CD14-positive monocyte (primary cell): ENCODE results near the gene PPFIA1. TPM values are rescaled to one million over a fixed set of nuclear protein-coding genes. Genes with fewer than 3 reads are reported as not detected.

Source experiments
- DNase-seq, 3 donors: peaks; one replicate each; pipeline ENCODE4 v3.0.0-alpha.2; 2011 to 2022
- H2AFZ ChIP-seq: 2 replicates; pipeline ENCODE4 v1.6.0; 2012; ENCODE audit warnings: mild to moderate bottlenecking, low read depth, low read length, inconsistent platforms; ENCODE audit not compliant: insufficient read depth, poor library complexity, severe bottlenecking
- H3K27ac ChIP-seq, 2 donors: 1 replicate in 1 of 2; 2 replicates in 1 of 2; pipeline ENCODE4 v1.5.1; 2012 to 2013; ENCODE audit warnings: low read length in 2 of 2, control low read depth in 1 of 2, inconsistent platforms in 1 of 2, low read depth in 1 of 2, mild to moderate bottlenecking in 1 of 2
- H3K27me3 ChIP-seq, 2 donors: one replicate each; pipeline versions ENCODE4 v1.6.0 to v1.6.1; 2011 to 2013; ENCODE audit warnings: low read length in 2 of 2; ENCODE audit not compliant: control insufficient read depth in 2 of 2, insufficient read depth in 2 of 2
- H3K36me3 ChIP-seq, 2 donors: replicated peaks in 1 of 2; 1 replicate in 1 of 2; 2 replicates in 1 of 2; pipeline versions ENCODE4 v1.5.1 to v1.6.1; 2012 to 2013; ENCODE audit warnings: low read length in 2 of 2, control low read depth in 1 of 2, inconsistent platforms in 1 of 2, mild to moderate bottlenecking in 1 of 2; ENCODE audit not compliant: insufficient read depth in 2 of 2, control insufficient read depth in 1 of 2
- H3K4me1 ChIP-seq, 2 donors: 1 replicate in 1 of 2; 2 replicates in 1 of 2; pipeline versions ENCODE4 v1.5.1 to v1.6.1; 2012 to 2013; ENCODE audit warnings: low read length in 2 of 2, control low read depth in 1 of 2, inconsistent platforms in 1 of 2, mild to moderate bottlenecking in 1 of 2, moderate library complexity in 1 of 2; ENCODE audit not compliant: insufficient read depth in 2 of 2, control insufficient read depth in 1 of 2
- H3K4me2 ChIP-seq: replicated peaks from 2 replicates; pipeline ENCODE3; 2012; ENCODE audit warnings: low read length, moderate library complexity, mild to moderate bottlenecking; ENCODE audit not compliant: poor library complexity, severe bottlenecking; ENCODE audit errors: extremely low read depth
- H3K4me3 ChIP-seq, 3 experiments: fragments of 200-600 bp in 1 of 3; sonication (generic) in 1 of 3; replicated peaks in 1 of 3; 1 replicate in 2 of 3; 2 replicates in 1 of 3; pipeline ENCODE4 v1.5.1; 2011 to 2013; ENCODE audit warnings: low read length in 3 of 3, mild to moderate bottlenecking in 3 of 3, control low read depth in 2 of 3, low read depth in 2 of 3, inconsistent platforms in 1 of 3, moderate library complexity in 1 of 3
- H3K79me2 ChIP-seq: 2 replicates; pipeline ENCODE4 v1.6.0; 2012; ENCODE audit warnings: mild to moderate bottlenecking, control low read depth, inconsistent platforms, low read length, moderate library complexity; ENCODE audit not compliant: insufficient read depth
- H3K9ac ChIP-seq: 2 replicates; pipeline ENCODE4 v1.6.0; 2017; ENCODE audit warnings: low read length, mild to moderate bottlenecking; ENCODE audit not compliant: insufficient read depth, poor library complexity, severe bottlenecking
- H3K9me3 ChIP-seq, 2 donors: replicated peaks in 1 of 2; 1 replicate in 1 of 2; 2 replicates in 1 of 2; pipeline versions ENCODE4 v1.5.1 to v1.6.1; 2012 to 2013; ENCODE audit warnings: low read length in 2 of 2, control low read depth in 1 of 2; ENCODE audit not compliant: control insufficient read depth in 1 of 2, insufficient read depth in 1 of 2
- H4K20me1 ChIP-seq: 2 replicates; pipeline ENCODE4 v1.6.0; 2012; ENCODE audit warnings: mild to moderate bottlenecking, low read length, control low read depth, moderate library complexity; ENCODE audit not compliant: insufficient read depth
- H3K27ac Mint-ChIP-seq, 7 donors: one replicate each; pipeline ENCODE4 v1.8.0; 2020; ENCODE audit warnings: mild to moderate bottlenecking in 7 of 7, mixed read lengths in 7 of 7, moderate library complexity in 6 of 7, inconsistent platforms in 2 of 7
- H3K27me3 Mint-ChIP-seq, 3 donors: one replicate each; pipeline ENCODE4 v1.8.0; 2021 to 2022; ENCODE audit warnings: low read depth in 3 of 3, mild to moderate bottlenecking in 3 of 3, mixed read lengths in 3 of 3, moderate library complexity in 3 of 3, inconsistent platforms in 1 of 3
- H3K36me3 Mint-ChIP-seq, 2 donors: one replicate each; pipeline ENCODE4 v1.8.0; 2020; ENCODE audit warnings: mixed read lengths in 2 of 2, inconsistent platforms in 1 of 2, mild to moderate bottlenecking in 1 of 2
- H3K4me1 Mint-ChIP-seq: one replicate; pipeline ENCODE4 v1.8.0; 2020; ENCODE audit warnings: mild to moderate bottlenecking, mixed read lengths
- H3K4me3 Mint-ChIP-seq, 2 donors: one replicate each; pipeline ENCODE4 v1.8.0; 2020; ENCODE audit warnings: mild to moderate bottlenecking in 2 of 2, mixed read lengths in 2 of 2, moderate library complexity in 1 of 2
- H3K9me3 Mint-ChIP-seq, 7 donors: one replicate each; pipeline ENCODE4 v1.8.0; 2020 to 2022; ENCODE audit warnings: mixed read lengths in 7 of 7, mild to moderate bottlenecking in 6 of 7, moderate library complexity in 6 of 7, inconsistent platforms in 2 of 7
- CTCF ChIP-seq: fragments of 200-600 bp; IDR thresholded peaks from one replicate; pipeline ENCODE4 v1.8.0; 2022; ENCODE audit warnings: antibody characterized with exemption, mild to moderate bottlenecking
- WGBS: methylation state at CpG from one replicate; pipeline ENCODE4 v1.1.5; 2013; ENCODE audit warnings: missing lambda C conversion rate; ENCODE audit not compliant: insufficient coverage; 5-methylcytosine and 5-hydroxymethylcytosine counted together
- intact Hi-C, 2 donors: fragments of 100-400 bp; cut with micrococcal nuclease; formaldehyde crosslinking; loops; one replicate each; pipeline versions ENCODE4 v1.15.0 to v1.15.1; 2023
- polyA plus RNA-seq, 3 donors: library from polyadenylated mRNA; depleted of rRNA in 1 of 3; unstranded in 2 of 3; stranded (reverse) in 1 of 3; fragments of 300-500 nt in 2 of 3; fragments of >200 nt in 1 of 3; fragmentation: Illumina TruSeq in 2 of 3; gene quantifications; 1 replicate in 2 of 3; 2 replicates in 1 of 3; pipeline ENCODE4 v1.2.3, GENCODE V29; 2012 to 2021

Gene PPFIA1
- polyA plus RNA-seq, 3 donors = 7.5 to 65.7 (median 15.5) TPM

DNA sequence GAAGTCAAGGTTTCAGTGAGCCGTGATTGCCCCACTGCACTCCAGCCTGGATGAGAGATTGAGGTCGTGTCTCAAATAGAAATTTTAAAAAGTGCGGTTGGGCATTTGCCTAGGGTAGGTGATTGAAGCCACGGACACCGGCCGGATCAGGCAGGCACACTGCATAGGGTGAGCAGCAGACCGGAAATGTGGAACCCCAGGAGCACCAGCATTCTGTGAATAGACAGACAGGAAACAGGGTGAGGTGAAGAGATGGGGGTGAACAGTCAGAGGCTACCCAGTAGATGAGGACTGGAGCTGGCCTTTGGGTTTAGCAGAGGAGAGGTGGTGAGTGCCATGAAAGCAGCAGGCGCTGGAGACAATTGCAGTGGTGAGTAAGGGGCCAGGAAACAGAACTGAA lies 43.5 kb downstream of the PPFIA1 start:
- peaks cover 0 to 2% (median 0%) of the 10 kb centered on the region in 7 donors for H3K9me3 Mint-ChIP-seq
- peaks cover 12 to 45% of the 10 kb centered on the region in 2 donors for H3K36me3 ChIP-seq
- peak overlapping the region; percentile 86 to 97 (median 92) for H3K27ac Mint-ChIP-seq
- peaks cover 56 to 65% of the 10 kb centered on the region in 2 donors for H3K4me1 ChIP-seq
- peak in 2 of 3 donors; percentile 39 to 56 for DNase-seq
- intact Hi-C loops = loop anchor here in 1 of 2 donors (5.0 kb wide), 2 partner anchors 42 to 112 kb away; partner anchors contain the start of genes FADD and PPFIA1
- H3K27me3 ChIP-seq = no peaks in the 10 kb centered on the region
- no peak overlapping the region for H2AFZ ChIP-seq
- H3K27me3 Mint-ChIP-seq = peaks cover 0 to 4% (median 2%) of the 10 kb centered on the region in 3 donors
- no peaks in the 10 kb centered on the region for H4K20me1 ChIP-seq
- peak overlapping the region; percentile 47 for H3K9ac ChIP-seq
- H3K9me3 ChIP-seq = no peaks in the 10 kb centered on the region
- TF ChIP-seq CTCF = no peak
- peaks cover 33 to 35% of the 10 kb centered on the region in 2 donors for H3K36me3 Mint-ChIP-seq
- peak overlapping the region in 1 of 2 donors; percentile 74 for H3K4me3 Mint-ChIP-seq
- H3K4me3 ChIP-seq = peak overlapping the region in 1 of 3 experiments; percentile 76
- peak overlapping the region; percentile 71 for H3K4me2 ChIP-seq
- peaks cover 41% of the 10 kb centered on the region for H3K4me1 Mint-ChIP-seq
- WGBS = 50% methylated on average over 8 of the region's 8 CpGs
- peaks cover 78% of the 10 kb centered on the region for H3K79me2 ChIP-seq
- peak overlapping the region; percentile 67 to 98 for H3K27ac ChIP-seq

DNA sequence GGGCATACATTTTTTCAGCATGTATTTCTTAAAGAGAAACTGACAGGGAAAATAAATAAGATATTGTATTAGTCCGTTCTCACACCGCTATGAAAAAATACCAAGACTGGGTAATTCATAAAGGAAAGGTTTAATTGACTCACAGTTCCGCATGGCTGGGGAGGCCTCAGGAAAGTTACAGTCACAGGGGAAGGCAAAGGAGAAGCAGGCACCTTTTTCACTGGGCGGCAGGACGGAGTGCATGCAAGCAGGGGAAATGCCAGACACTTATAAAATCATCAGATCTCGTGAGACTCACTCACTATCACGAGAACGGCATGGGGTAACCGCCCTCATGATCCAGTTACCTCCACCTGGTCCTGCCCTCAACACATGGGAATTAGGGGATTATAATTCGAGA lies 44.2 kb downstream of the PPFIA1 start:
- H3K27me3 Mint-ChIP-seq = peaks cover 0 to 4% (median 2%) of the 10 kb centered on the region in 3 donors
- peaks cover 80% of the 10 kb centered on the region for H3K79me2 ChIP-seq
- H2AFZ ChIP-seq = no peak overlapping the region

More for the DNA sequence above, 44.2 kb downstream of the PPFIA1 start:
- DNase-seq = peak; percentile 83 to 94 (median 88)
- peak overlapping the region in 2 of 3 experiments; percentile 3 to 76 for H3K4me3 ChIP-seq
- peaks cover 0 to 2% (median 0%) of the 10 kb centered on the region in 7 donors for H3K9me3 Mint-ChIP-seq
- H3K36me3 ChIP-seq = peaks cover 11 to 45% of the 10 kb centered on the region in 2 donors
- H3K27ac Mint-ChIP-seq = peak overlapping the region; percentile 95 to 99 (median 98)
- peak overlapping the region; percentile 71 for H3K4me2 ChIP-seq
- H3K27me3 ChIP-seq = no peaks in the 10 kb centered on the region
- H3K9me3 ChIP-seq = no peaks in the 10 kb centered on the region
- peaks cover 56 to 73% of the 10 kb centered on the region in 2 donors for H3K4me1 ChIP-seq
- peaks cover 41% of the 10 kb centered on the region for H3K4me1 Mint-ChIP-seq
- no peaks in the 10 kb centered on the region for H4K20me1 ChIP-seq
- H3K4me3 Mint-ChIP-seq = peak overlapping the region; percentile 38 to 77
- peak overlapping the region; percentile 78 for H3K9ac ChIP-seq
- peak overlapping the region; percentile 80 to 98 for H3K27ac ChIP-seq
- no peak for TF ChIP-seq CTCF
- WGBS = 24% methylated on average over 3 of the region's 10 CpGs
- intact Hi-C loops = loop anchor here (5.0 kb wide), 2 partner anchors 42 to 112 kb away; partner anchors contain the start of genes PPFIA1 (in 2 of the 2) and FADD (in 1 of the 2)
- peaks cover 27 to 28% of the 10 kb centered on the region in 2 donors for H3K36me3 Mint-ChIP-seq
